ENCODE measurements around the gene ERC2.

Gene ERC2

DNA sequence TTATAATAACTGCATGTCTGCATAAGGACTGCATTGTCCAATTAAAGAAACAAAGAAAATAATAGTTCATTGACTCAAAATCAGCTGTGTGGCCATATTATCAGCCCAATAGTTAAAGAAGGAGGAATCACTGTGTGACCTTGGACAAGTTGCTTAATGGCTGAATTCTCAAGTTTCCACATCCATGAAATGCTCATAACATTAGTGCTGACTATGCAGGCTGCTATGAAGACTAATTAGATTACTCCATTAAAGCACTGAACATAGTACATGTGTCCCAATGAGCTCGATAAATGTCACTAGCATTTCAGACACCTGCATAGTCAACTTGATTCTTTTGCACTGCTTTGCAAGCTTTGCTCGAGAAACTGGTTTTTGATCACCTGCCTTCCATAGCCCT, 870.0 kb downstream of the ERC2 start:
- TF ChIP-seq, protein P1, sequence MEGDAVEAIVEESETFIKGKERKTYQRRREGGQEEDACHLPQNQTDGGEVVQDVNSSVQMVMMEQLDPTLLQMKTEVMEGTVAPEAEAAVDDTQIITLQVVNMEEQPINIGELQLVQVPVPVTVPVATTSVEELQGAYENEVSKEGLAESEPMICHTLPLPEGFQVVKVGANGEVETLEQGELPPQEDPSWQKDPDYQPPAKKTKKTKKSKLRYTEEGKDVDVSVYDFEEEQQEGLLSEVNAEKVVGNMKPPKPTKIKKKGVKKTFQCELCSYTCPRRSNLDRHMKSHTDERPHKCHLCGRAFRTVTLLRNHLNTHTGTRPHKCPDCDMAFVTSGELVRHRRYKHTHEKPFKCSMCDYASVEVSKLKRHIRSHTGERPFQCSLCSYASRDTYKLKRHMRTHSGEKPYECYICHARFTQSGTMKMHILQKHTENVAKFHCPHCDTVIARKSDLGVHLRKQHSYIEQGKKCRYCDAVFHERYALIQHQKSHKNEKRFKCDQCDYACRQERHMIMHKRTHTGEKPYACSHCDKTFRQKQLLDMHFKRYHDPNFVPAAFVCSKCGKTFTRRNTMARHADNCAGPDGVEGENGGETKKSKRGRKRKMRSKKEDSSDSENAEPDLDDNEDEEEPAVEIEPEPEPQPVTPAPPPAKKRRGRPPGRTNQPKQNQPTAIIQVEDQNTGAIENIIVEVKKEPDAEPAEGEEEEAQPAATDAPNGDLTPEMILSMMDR (IDR thresholded peaks at IDR 0.05): no peak

DNA sequence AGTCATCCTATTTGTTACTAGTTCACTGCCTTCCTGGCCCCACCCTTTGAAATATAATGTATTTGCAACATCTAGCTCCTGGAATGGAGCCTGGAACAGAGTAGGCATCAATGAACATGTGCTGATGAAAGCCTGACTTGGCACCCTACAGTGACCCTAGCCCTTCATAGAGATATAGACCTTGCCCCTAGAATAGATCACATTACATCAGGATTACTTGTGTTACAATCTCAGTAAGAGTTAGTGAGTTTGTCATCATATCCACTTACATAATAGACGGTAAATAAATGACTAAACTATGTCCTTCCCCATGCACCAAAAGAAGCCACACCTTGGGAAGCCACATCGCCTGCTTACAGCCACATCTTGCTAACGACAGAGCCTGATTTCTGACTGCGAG, 870.6 kb downstream of the ERC2 start:
- TF ChIP-seq, protein P1 (IDR thresholded peaks at IDR 0.05): no peak

DNA sequence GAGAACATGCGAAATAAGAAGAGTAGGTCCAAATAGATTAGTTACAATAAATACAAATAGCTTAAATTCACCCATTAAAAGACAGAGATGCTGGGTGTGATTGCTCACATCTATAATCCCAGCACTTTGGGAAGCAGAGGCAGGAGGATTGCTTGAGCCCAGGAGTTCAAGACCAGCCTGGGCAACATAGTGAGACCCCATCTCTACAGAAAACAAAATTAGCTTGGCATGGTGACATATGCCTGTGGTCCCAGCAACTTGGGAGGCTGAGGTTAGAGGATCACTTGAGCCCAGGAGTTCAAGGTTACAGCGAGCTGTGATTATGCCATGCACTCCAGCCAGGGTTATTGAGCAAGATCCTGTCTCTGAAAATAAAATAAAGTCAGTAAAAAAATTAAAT, 872.1 kb downstream of the ERC2 start:
- TF ChIP-seq, protein P1 (IDR thresholded peaks at IDR 0.05): no peak

DNA sequence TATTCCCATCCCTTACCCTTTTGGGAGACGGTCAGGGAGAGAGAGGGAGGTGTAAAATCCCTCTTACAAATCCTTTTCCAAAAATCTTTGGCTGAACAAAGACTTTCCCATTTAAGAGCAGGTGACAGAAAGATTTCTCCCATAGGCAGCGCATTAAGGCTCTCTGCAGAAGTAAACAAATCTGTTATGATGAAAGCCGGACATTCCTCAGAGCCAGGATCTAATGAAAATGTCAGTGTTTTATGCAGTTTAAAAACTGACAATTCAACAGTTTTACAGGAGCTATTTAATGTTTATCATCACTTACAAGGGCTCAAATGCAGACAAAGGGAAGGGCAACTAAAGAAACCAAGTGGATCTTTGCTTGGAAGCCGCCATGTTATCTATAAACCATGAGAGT, 872.8 kb downstream of the ERC2 start:
- TF ChIP-seq, protein P1 (IDR thresholded peaks at IDR 0.05): no peak

DNA sequence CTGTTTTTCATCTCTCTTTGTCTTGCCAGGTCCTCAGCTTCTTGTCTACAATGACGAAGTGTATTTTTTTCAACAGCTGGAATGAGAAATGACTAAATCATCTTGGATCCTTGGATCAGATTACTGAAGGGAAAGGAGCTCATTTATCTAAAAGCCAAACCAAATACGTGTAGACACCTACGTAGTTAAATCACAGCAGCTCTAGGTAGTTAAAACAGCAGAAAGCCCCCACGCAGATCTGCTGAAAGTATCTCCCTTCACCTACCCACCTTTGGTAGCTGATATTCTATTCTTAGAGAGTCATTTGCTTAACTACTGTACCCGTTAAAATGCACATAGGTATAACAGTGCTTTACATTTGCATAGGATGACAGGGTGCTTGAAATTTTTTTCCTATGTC, 875.7 kb downstream of the ERC2 start:
- TF ChIP-seq, protein P1 (IDR thresholded peaks at IDR 0.05): no peak

DNA sequence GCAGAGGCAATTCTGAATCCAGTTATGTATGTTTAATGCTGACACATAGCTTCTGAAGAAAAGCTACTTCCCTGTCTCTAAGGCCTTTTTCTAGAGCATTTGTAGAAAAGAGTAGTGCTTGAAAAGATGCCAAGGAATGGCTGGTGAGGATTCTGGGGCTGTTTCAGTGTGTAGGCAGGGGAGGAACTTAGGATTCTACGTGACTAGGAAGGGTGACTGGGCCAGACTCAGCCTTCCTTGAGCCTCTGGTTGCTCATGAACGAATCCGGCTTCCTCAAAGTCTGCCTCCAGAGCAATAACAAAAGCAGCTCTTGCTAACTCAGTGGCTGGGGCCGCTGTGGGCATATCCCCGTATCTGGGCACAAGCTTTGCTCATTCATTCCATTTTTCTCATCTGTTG, 876.4 kb downstream of the ERC2 start:
- TF ChIP-seq, protein P1 (IDR thresholded peaks at IDR 0.05): no peak

DNA sequence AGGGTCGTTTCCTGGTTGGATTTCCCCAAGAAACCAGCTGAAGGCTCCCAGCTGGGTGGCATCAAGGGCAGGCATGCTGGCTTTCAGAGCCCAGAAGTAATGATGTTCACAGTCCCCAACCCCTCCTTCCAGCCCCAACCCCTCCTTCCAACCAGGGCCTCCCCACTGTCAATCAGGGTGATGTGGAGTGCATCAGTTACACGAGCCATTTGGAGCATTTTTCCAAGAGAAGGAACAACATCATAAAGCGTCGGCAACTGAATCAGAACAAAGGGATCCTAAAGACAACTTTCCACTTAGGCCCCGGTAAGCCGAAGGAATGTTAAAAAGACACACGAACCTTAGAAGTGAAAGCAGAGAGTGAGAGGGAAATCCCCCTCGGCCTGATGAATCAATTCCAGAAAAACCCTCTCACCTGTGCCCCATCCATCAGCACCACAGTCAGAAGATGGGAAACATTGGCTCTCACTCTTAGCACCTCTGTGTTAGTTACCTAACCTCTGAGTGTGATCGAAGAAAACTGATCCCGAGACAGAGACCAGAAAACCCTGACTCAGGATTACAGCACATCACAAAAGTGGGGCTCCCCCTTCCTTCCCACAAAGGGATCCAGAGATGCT, 880.0 kb downstream of the ERC2 start:
- TF ChIP-seq, protein P1 (IDR thresholded peaks at IDR 0.05): no peak

DNA sequence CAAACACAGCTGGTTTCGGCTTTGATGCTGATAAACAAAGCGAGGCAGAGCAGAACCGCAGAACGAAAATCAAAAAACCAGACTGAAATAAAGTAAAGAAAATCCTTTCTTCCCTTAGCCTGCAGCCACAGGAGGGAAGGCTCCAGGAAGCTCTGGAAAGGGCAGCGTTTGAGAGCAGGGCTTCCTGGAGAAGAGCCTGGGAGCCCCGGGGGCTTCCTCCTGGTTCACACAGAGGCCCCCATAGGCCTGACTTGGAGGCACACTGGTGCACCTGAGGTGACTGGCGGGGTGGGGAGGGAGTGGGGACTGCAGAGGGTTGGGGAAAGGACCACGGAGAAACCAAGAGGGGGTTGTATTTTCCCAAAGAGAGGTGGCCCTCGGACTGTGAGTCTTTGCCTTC, 882.4 kb downstream of the ERC2 start:
- TF ChIP-seq, protein P1 (IDR thresholded peaks at IDR 0.05): no peak
